ENCODE results near the gene SRC. TPM values are rescaled to one million over a fixed set of nuclear protein-coding genes. Genes with fewer than 3 reads are reported as not detected.

SRC gene
- total RNA-seq, 1 experiment from 2014 or later = 7.6 TPM

DNA sequence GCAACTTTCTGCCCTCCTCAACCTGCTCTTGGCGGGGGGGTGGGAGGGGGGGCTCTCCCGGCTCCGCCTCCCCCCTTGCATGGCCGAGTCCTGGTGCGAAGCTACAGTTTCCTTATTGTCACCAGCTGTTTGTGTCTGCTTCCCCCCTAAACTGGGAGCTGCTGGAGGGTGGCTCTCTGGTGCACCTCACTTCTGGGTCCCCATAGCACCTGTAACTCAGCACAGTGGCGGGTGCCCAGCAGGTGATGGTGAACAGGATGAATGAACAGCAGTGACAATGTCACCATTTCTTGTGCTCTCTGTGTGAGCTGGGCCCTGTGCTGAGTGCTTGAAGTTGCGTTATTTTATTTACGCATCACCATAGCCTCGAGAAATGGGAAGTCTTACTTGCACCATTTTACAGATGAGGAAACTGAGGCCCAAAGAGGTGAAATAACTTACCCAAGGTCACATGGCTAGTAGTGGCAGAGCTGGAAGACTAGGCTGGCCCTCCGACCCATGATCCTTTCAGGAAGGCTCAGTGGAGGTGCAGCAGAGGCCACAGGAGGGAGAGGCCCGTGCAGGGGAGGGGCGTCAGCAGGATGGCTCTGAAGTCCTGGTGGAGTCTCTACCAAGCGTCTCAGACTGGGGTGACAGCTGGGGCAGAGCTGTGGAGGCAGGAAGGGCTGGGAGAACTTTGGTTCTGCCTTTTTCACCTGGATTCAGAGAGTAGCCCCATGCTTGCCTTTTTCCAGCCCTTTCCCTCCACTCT, 41.8 kb downstream of the SRC start:
- no peak for DNase-seq (ENCODE audit: low read depth in 1 of 2, low spot score in 2 of 2)
- no peaks in the 10 kb centered on the region for H3K27me3 ChIP-seq (replicated peaks)
- no peak overlapping the region for H3K27ac ChIP-seq
- no peaks in the 10 kb centered on the region for H3K9me3 ChIP-seq (replicated peaks)
- peaks cover 18% of the 10 kb centered on the region for H3K36me3 ChIP-seq
- no peaks in the 10 kb centered on the region; the same call in 1 of the 2 replicates for H3K4me1 ChIP-seq (replicated peaks)
- H3K4me3 ChIP-seq = no peak overlapping the region

DNA sequence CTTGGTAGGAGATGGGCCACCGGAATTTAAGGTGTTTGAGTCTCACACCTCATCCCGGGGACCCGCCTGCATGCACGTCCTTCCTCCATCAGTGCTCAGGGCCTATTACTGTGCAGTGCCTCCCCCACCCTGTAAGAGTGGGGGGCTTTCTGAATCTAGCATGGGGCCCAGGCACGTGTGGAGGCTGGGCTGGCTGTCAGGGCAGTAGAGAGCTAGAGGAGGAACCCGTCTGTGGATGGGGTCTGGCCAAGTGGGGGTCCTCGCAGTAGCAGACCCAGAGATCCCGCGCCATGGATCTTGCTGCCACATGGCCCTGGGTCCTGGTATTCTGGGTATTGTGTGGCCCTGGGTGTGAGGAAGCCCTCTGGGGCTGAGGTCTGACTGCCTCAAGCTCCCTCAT, 42.9 kb downstream of the SRC start:
- Histone ChIP-seq H3K36me3 (peaks cover 18% of the 10 kb centered on the region), H3K27me3 (replicated peaks) (no peaks in the 10 kb centered on the region), H3K9me3 (replicated peaks) (no peaks in the 10 kb centered on the region), H3K4me3 (no peak overlapping the region), H3K27ac (no peak overlapping the region), H3K4me1 (replicated peaks) (no peaks in the 10 kb centered on the region; the same call in 1 of the 2 replicates)
- no peak for DNase-seq (ENCODE audit: low read depth in 1 of 2, low spot score in 2 of 2)

DNA sequence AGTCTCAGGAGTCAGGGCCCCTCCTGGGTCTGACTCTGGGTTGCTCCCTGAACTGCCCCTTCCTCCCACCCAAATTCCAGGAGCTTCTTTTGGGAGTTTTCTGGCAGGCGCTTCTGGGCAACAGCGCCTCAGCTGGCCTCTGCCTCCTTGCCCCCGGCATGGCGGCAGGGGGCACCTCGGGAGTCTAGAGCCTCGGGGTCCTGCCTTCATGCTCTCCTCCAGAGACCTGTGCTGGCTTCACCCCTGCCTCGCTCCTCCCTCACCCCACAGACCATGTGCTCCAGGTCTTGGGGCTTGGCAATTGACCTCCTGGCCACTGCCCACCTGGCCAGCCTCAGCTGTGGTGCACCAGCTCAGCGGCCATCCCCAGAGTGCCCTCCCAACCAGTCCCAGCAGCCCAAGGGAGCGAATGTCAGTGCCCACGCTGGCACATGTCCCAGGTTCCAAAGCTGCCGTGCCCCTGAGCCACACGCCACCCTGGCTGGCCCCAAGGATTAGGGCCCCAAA, 43.4 kb downstream of the SRC start:
- Histone ChIP-seq H3K36me3 (peaks cover 21% of the 10 kb centered on the region), H3K27me3 (replicated peaks) (no peaks in the 10 kb centered on the region), H3K9me3 (replicated peaks) (no peaks in the 10 kb centered on the region)

DNA sequence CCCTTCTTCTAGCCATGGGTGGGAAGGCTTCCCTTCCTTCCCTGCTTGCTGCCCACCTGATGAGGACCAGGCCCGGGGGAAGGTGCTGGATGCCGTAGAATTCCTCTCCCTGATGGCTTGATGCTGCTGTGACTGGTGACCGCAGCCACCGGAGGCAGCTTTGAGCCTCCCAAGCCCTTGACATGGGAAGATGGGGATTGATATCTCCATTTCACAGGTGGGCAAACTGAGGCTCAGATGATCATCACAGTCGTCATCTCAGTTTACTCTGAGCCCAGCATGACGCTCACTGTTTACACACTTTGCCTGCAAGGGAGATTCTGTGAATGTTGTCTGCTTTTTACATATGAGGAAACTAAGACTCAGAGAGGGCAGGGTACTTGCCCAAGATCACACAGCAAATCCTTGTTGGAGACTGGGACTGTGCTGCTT, 43.9 kb downstream of the SRC start:
- Histone ChIP-seq H3K9me3 (replicated peaks) (no peaks in the 10 kb centered on the region), H3K36me3 (peaks cover 19% of the 10 kb centered on the region), H3K4me3 (no peak overlapping the region)

More for the DNA sequence above, 43.4 kb downstream of the SRC start:
- no peak for DNase-seq (ENCODE audit: low read depth in 1 of 2, low spot score in 2 of 2)
- no peak overlapping the region for H3K27ac ChIP-seq
- no peaks in the 10 kb centered on the region; the same call in 1 of the 2 replicates for H3K4me1 ChIP-seq (replicated peaks)
- no peak overlapping the region for H3K4me3 ChIP-seq

DNA sequence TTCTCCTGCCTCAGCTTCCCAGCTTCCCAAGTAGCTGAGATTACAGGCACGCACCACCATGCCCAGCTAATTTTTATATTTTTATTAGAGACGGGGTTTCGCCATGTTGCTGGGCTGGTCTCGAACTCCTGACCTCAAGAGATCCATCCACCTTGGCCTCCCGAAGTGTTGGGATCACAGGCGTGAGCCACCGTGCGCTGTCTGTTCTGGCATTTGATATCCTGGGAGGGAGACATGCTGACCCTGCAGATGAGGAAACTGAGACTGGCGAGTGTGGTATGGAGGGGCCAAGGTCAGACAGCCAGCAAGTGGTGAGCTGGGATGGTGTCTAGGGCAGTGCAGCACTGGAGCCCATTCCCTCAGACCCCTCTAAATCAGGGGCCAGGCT, 44.6 kb downstream of the SRC start:
- Histone ChIP-seq H3K9me3 (replicated peaks) (no peaks in the 10 kb centered on the region), H3K4me1 (replicated peaks) (no peaks in the 10 kb centered on the region), H3K36me3 (peaks cover 16% of the 10 kb centered on the region), H3K27ac (no peak overlapping the region), H3K4me3 (no peak overlapping the region), H3K27me3 (replicated peaks) (no peaks in the 10 kb centered on the region)
- DNase-seq (ENCODE audit: low read depth in 1 of 2, low spot score in 2 of 2) = no peak

More for the DNA sequence above, 43.9 kb downstream of the SRC start:
- Histone ChIP-seq H3K4me1 (replicated peaks) (no peaks in the 10 kb centered on the region; the same call in 1 of the 2 replicates), H3K27ac (no peak overlapping the region), H3K27me3 (replicated peaks) (no peaks in the 10 kb centered on the region)
- no peak for DNase-seq (ENCODE audit: low read depth in 1 of 2, low spot score in 2 of 2)

DNA sequence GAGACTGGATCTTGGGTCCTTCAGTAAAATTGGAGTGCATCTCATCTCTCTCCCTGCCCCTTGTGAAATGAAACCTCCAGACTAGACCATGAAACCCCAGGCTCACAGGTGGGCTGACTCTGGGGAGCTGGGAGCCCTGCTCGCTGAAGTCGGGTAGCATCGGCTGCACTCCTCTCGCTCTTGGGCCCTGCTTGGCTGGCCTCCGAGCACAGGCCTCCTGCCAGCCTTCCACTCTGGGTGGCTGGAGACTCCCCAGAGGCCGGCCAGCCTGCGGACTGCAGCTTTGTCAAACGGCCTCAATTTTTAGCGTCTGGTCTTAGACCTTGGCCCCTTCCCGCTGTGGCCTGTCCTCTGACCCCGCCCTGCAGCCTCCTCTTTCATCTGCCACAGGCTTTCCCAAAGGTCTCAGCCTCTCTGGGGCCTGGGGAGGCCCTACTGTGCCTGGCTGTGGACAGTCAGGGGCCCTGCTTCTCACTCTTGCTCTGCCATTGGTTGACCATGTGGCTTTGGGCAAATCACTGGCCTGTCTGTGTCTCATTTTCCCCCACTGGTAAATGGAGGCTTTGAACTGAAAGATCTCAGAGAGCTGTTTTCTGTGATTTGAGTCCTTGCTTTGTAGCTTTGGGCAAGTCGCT, 45.1 kb downstream of the SRC start:
- Histone ChIP-seq H3K9me3 (replicated peaks) (no peaks in the 10 kb centered on the region), H3K27me3 (replicated peaks) (no peaks in the 10 kb centered on the region), H3K4me1 (replicated peaks) (no peaks in the 10 kb centered on the region), H3K36me3 (peaks cover 11% of the 10 kb centered on the region), H3K27ac (no peak overlapping the region), H3K4me3 (no peak overlapping the region)
- no peak for DNase-seq (ENCODE audit: low read depth in 1 of 2, low spot score in 2 of 2)

DNA sequence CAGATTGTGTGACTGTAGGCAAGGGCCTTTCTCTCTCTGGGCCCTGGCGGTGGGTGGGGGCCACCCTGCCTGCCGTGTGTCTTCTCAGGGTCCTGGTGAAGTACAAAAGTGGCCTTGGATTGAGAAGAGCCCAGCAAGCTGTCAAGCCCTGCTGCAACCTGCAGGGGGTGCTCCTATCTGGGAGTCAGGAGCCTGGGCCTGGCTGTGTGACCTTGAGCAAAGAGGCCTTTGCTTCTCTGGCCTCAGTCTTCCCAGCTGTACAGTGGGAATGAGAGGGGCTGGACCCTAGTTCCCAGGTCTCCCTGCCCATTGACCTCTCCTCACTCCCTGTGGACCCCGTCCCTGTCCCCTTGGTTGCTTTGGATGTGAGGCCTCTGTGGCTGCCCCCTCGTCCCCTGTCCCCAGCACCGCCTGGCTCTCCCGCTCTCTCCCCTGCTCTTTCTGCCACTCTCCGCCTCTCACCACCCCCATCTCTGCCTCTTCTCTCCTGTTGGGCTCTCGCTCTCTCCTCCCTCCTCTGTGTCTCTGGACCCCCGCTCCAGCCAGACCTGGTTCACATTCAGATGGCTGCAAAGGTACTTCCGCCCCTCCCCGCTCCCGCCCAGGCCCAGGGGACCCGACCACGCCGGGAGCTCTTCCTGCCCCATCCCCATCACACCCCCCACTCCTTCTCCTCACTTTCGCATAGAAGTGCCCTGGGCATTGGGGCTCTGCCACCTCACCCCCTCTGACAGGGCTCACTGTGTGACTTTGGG, 46.7 kb downstream of the SRC start:
- DNase-seq (ENCODE audit: low read depth in 1 of 2, low spot score in 2 of 2) = no peak
- no peaks in the 10 kb centered on the region for H3K4me1 ChIP-seq (replicated peaks)
- H3K36me3 ChIP-seq = peaks cover 8% of the 10 kb centered on the region
- no peak overlapping the region for H3K4me3 ChIP-seq
- no peak overlapping the region for H3K27ac ChIP-seq
- no peaks in the 10 kb centered on the region for H3K9me3 ChIP-seq (replicated peaks)
- no peaks in the 10 kb centered on the region for H3K27me3 ChIP-seq (replicated peaks)

DNA sequence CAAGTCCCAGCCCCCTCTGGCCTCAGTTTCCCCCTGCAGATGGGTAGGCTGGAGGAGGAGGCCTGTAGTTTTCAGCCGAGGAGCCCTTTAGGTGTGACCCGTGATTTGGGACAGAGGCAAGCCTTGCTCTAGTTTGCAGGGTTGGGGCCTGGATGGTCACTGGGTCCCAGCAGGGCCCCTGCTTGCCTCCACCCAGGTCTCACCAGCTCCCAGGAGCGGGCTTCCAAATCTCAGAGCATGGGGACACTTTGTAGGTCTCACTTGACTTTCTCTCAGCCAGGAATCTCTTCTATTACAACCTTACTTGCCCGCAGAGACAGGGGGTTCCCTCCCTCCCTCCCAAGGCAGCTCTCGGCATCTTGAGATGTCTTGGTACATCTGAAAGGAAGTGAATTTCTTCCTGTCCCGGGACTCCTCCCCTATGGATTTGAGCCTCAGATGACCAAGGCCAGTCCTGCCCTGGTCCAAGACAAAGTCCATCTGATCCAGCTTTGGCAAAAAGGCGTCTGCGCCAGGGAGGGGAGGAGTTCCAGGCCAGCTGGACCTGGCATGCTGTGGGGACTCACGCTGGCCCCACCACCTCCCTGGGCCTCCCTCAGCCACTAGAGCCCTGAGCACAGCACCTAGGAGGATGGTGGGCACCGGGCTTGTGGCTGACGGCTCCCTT, 47.4 kb downstream of the SRC start:
- no peaks in the 10 kb centered on the region for H3K4me1 ChIP-seq (replicated peaks)
- H3K36me3 ChIP-seq = peaks cover 13% of the 10 kb centered on the region
- H3K9me3 ChIP-seq (replicated peaks) = no peaks in the 10 kb centered on the region
- no peak overlapping the region for H3K4me3 ChIP-seq
- H3K27me3 ChIP-seq (replicated peaks) = no peaks in the 10 kb centered on the region
- no peak overlapping the region for H3K27ac ChIP-seq
- no peak for DNase-seq (ENCODE audit: low read depth in 1 of 2, low spot score in 2 of 2)

DNA sequence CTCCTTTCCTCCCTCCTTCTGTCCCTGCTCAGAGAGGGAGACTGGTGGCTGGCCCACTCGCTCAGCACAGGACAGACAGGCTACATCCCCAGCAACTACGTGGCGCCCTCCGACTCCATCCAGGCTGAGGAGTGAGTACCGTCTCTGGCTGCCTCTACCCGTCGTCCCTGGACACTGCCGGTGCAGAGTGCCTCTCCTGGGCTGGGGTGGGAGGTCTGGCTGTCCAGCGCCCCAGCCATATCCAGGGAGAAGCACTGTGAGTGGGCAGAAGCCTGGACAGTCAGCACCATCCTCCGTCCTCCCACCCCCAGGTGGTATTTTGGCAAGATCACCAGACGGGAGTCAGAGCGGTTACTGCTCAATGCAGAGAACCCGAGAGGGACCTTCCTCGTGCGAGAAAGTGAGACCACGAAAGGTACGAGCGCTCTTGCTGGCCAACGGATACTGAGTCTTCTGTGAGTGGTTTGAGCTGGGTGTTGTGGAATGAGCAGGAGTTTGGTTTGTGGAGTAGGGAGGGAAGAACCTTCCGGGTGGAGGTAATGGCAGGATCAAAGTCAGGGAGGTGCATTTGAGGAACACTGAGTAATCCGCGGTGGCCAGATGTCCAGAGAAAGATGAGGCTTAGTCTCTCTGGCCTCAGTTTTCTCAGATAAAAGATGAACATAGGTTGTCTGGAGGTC, 48.1 kb downstream of the SRC start:
- Histone ChIP-seq H3K4me1 (replicated peaks) (no peaks in the 10 kb centered on the region), H3K27me3 (replicated peaks) (no peaks in the 10 kb centered on the region), H3K36me3 (peaks cover 17% of the 10 kb centered on the region), H3K27ac (no peak overlapping the region), H3K9me3 (replicated peaks) (no peaks in the 10 kb centered on the region), H3K4me3 (no peak overlapping the region)
- DNase-seq (ENCODE audit: low read depth in 1 of 2, low spot score in 2 of 2) = no peak

DNA sequence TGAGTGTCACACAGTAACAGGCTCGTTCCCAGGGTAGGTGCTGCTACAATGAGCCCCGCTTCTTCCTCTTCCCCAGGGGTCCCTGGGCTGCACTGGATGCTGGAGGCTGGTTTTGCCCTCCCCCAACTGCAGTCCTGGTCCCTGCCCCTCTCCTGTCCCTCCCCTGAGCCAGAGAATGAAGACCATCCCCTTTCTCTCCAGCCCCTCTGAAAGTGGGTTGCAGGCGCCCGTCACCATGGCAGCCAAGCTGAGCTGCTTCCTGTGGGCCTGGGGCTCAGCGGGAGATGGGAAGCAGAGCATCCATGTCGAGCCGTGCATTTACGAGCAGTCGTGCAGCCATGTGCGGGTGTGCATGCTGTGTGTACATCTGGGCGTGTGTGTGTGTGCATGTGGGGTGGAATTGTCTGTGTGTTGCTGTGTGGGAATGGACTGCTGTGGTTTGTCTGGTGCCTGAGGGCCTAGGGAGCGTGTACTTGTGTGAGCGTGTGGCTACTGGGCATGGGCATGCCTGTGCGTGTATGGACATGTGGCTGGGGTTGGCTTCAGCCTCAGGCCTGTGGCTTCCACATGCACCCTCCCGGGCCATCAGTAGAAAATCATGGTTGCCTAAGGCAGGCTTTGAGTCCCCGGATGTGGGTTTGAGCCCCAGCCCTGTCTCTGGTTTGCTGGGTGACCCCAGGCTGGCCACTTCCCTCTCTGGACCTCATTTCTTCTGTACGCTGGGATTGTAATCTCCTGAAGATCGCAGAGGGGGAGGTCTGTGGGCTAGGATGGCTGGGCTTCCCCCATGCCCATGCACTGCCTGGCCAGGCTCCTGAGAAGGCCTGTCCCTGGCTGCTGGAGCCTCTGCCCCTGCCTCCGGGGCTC, 48.8 kb downstream of the SRC start:
- no peak overlapping the region for H3K27ac ChIP-seq

DNA sequence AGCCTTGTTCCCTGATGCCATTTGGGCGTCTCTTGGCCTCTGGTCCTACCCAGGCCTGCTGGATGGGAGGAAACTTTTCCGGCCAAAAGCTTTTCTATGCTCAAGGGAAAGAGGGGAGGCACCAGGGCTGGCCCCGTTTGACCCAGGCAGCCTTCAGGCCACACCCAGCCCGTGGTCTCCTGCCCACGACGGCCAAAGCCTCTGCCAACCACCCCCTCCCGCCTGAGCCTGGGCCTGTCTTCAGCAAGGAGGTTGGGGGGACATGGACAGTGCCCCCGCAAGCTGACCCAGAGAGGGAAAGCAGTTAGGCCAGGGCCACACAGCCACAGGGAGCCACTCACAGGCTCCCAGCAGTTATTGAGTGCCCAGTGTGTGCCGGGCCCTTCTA, 49.5 kb downstream of the SRC start:
- no peaks in the 10 kb centered on the region for H3K27me3 ChIP-seq (replicated peaks)
- no peak overlapping the region for H3K27ac ChIP-seq
- DNase-seq (ENCODE audit: low read depth in 1 of 2, low spot score in 2 of 2) = no peak
- no peak overlapping the region for H3K4me3 ChIP-seq
- H3K36me3 ChIP-seq = peaks cover 17% of the 10 kb centered on the region
- no peaks in the 10 kb centered on the region for H3K9me3 ChIP-seq (replicated peaks)
- H3K4me1 ChIP-seq (replicated peaks) = no peaks in the 10 kb centered on the region

More for the DNA sequence above, 48.8 kb downstream of the SRC start:
- Histone ChIP-seq H3K4me3 (no peak overlapping the region), H3K9me3 (replicated peaks) (no peaks in the 10 kb centered on the region), H3K27me3 (replicated peaks) (no peaks in the 10 kb centered on the region), H3K36me3 (peaks cover 19% of the 10 kb centered on the region), H3K4me1 (replicated peaks) (no peaks in the 10 kb centered on the region)
- DNase-seq (ENCODE audit: low read depth in 1 of 2, low spot score in 2 of 2) = no peak

DNA sequence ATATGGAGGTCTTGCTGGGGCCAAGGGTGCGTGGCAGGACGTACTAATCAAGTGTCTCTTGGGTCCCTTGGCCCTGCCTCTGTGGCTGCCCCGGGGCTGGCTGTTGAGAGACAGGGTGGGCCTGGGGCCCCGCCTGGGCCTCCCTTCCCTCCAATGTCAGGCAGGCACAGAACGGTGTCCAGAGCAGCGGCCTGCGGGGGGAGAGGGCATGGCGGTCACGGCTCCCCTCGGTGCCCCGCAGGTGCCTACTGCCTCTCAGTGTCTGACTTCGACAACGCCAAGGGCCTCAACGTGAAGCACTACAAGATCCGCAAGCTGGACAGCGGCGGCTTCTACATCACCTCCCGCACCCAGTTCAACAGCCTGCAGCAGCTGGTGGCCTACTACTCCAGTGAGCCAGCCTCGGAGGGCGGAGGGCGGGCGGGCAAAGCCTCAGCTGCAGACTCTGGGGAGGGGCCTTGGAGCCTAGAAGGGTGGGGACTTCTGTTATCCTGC, 50.0 kb downstream of the SRC start:
- no peak for DNase-seq (ENCODE audit: low read depth in 1 of 2, low spot score in 2 of 2)
- Histone ChIP-seq H3K27me3 (replicated peaks) (no peaks in the 10 kb centered on the region), H3K27ac (no peak overlapping the region), H3K9me3 (replicated peaks) (no peaks in the 10 kb centered on the region), H3K4me1 (replicated peaks) (no peaks in the 10 kb centered on the region), H3K4me3 (no peak overlapping the region), H3K36me3 (peaks cover 17% of the 10 kb centered on the region)
